ENCODE data around the gene USF3. TPM values are rescaled to one million over a fixed set of nuclear protein-coding genes. Genes with fewer than 3 reads are reported as not detected.

The USF3 gene
- polyA plus RNA-seq, 2 of the 4 experiments (the other 2 are of a cell fraction) = 1.9 to 11.3 TPM

GRCh38 chr3:113623811-113624210 is 72.6 kb downstream of the USF3 start:
- 93% methylated on average over 7 of the region's 7 CpGs for WGBS (ENCODE audit: missing lambda C conversion rate)
- FAIRE-seq (no peak), DNase-seq (ENCODE audit: low read depth in 1 of 2, low spot score in 1 of 2) (no peak), ATAC-seq (no peak)
- H3K4me1 ChIP-seq = no peaks in the 10 kb centered on the region
- no peak overlapping the region for H3K4me3 ChIP-seq
- H3K27ac ChIP-seq = no peak overlapping the region
- ChIA-PET CTCF (interaction anchor here (2.0 kb wide), 1 partner anchor 130 kb away, joined by 10 read pairs; no protein-coding TSS in a partner anchor), POLR2A (no interaction called here)
- no peak for TF ChIP-seq HOXB5 (CRISPR knock-in tag; IDR thresholded peaks at IDR 0.05)
- TF ChIP-seq HOXB13 (CRISPR knock-in tag; IDR thresholded peaks at IDR 0.05; ENCODE audit: low read depth) = no peak
- TF ChIP-seq HES2 (IDR thresholded peaks at IDR 0.05) = no peak
- no peak for TF ChIP-seq JUNB (IDR thresholded peaks at IDR 0.05)
- no peak for TF ChIP-seq RARB (CRISPR knock-in tag; IDR thresholded peaks at IDR 0.05)
- no peak for TF ChIP-seq MAX (IDR thresholded peaks at IDR 0.05)
- no peak for TF ChIP-seq RAD21 (conservative IDR thresholded peaks at IDR 0.05 in 1 of 2, IDR thresholded peaks at IDR 0.05 in 1 of 2)
- no peak for TF ChIP-seq ATOH8 (CRISPR knock-in tag; IDR thresholded peaks at IDR 0.05; ENCODE audit: low read depth)
- TF ChIP-seq FOSB (CRISPR knock-in tag; IDR thresholded peaks at IDR 0.05) = no peak
- TF ChIP-seq NFE2L2 (conservative IDR thresholded peaks at IDR 0.05; ENCODE audit: low read length) = no peak
- no peaks in the 10 kb centered on the region for H3K9me3 ChIP-seq
- no peak overlapping the region for H3K4me2 ChIP-seq

- FAIRE-seq = no peak
- H3K4me3 ChIP-seq = no peak overlapping the region
- no peaks in the 10 kb centered on the region for H3K4me1 ChIP-seq
- no peak for TF ChIP-seq NFE2L2 (conservative IDR thresholded peaks at IDR 0.05; ENCODE audit: low read length)
- TF ChIP-seq CTCF (IDR thresholded peaks at IDR 0.05) = peak; percentile 13; the same call in 2 of the 3 replicates
- TF ChIP-seq RAD21 (conservative IDR thresholded peaks at IDR 0.05 in 1 of 2, IDR thresholded peaks at IDR 0.05 in 1 of 2) = peak in 1 of 2 experiments; percentile 29; a peak in 2 of 5 replicates
- WGBS (ENCODE audit: missing lambda C conversion rate) = 80% methylated on average over 19 of the region's 19 CpGs
- H3K27ac ChIP-seq = no peak overlapping the region
- H3K9me3 ChIP-seq = no peaks in the 10 kb centered on the region
- no peak for ATAC-seq
- DNase-seq (ENCODE audit: low read depth in 1 of 2, low spot score in 1 of 2) = peak in 1 of 2 experiments; percentile 18
- ChIA-PET POLR2A (no interaction called here), CTCF (interaction anchor here (1.2 to 2.0 kb wide), 3 partner anchors 46 to 335 kb away, joined by 3 to 10 read pairs (median 3); no protein-coding TSS in a partner anchor)
- no peak overlapping the region for H3K4me2 ChIP-seq
Measured at GRCh38 chr3:113623324-113623723, 73.1 kb downstream of the USF3 start.

GRCh38 chr3:113620091-113620490 is 76.4 kb downstream of the USF3 start:
- no peak overlapping the region for H3K4me3 ChIP-seq
- no peak for TF ChIP-seq EHMT2 (IDR thresholded peaks at IDR 0.05; ENCODE audit: low read depth)
- no peak for TF ChIP-seq REST (IDR thresholded peaks at IDR 0.05)
- TF ChIP-seq NPAS2 (CRISPR knock-in tag; IDR thresholded peaks at IDR 0.05; ENCODE audit: borderline replicate concordance) = no peak
- TF ChIP-seq RAD21 (conservative IDR thresholded peaks at IDR 0.05 in 1 of 2, IDR thresholded peaks at IDR 0.05 in 1 of 2) = no peak
- no peak for TF ChIP-seq MAZ (IDR thresholded peaks at IDR 0.05; ENCODE audit: borderline replicate concordance, low read depth, low read length)
- no peak for TF ChIP-seq JUNB (IDR thresholded peaks at IDR 0.05)
- TF ChIP-seq CTCF (IDR thresholded peaks at IDR 0.05) = no peak
- H3K9me3 ChIP-seq = no peaks in the 10 kb centered on the region
- CTCF ChIA-PET = interaction anchor here (1.0 to 1.4 kb wide), 2 partner anchors 13 to 14 kb away, joined by 3 read pairs; no protein-coding TSS in a partner anchor
- H3K27ac ChIP-seq = no peak overlapping the region
- DNase-seq (ENCODE audit: low read depth in 1 of 2, low spot score in 1 of 2) (no peak), FAIRE-seq (no peak), ATAC-seq (no peak)
- POLR2A ChIA-PET = no interaction called here
- H3K4me2 ChIP-seq = no peak overlapping the region
- no peaks in the 10 kb centered on the region for H3K4me1 ChIP-seq
